ENCODE data around the gene LDLRAD3. TPM values are rescaled to one million over a fixed set of nuclear protein-coding genes. Genes with fewer than 3 reads are reported as not detected.

LDLRAD3 gene
- total RNA-seq, 1 donor from 2014 or later, result 10.2 TPM

- Histone ChIP-seq H3K36me3 (ENCODE audit: control insufficient read depth, insufficient read depth, low read length) (no peaks in the 10 kb centered on the region), H3K27me3 (ENCODE audit: control insufficient read depth, insufficient read depth, low read length) (no peaks in the 10 kb centered on the region), H3K4me3 (ENCODE audit: low read depth, low read length) (no peak overlapping the region)
- no peak for TF ChIP-seq CTCF (IDR thresholded peaks at IDR 0.05; ENCODE audit: insufficient read depth, low read length, poor library complexity, severe bottlenecking)
- DNase-seq (ENCODE audit: low read depth), result no peak
Observed at GRCh38 chr11:36029616-36030015, 85.8 kb downstream of the LDLRAD3 start.

GRCh38 chr11:36030731-36031281 lies 86.9 kb downstream of the LDLRAD3 start:
- no peak for TF ChIP-seq CTCF (IDR thresholded peaks at IDR 0.05; ENCODE audit: insufficient read depth, low read length, poor library complexity, severe bottlenecking)
- H3K27me3 ChIP-seq (ENCODE audit: control insufficient read depth, insufficient read depth, low read length), result no peaks in the 10 kb centered on the region
- H3K36me3 ChIP-seq (ENCODE audit: control insufficient read depth, insufficient read depth, low read length), result no peaks in the 10 kb centered on the region
- no peak for DNase-seq (ENCODE audit: low read depth)
- no peak overlapping the region for H3K4me3 ChIP-seq (ENCODE audit: low read depth, low read length)

GRCh38 chr11:36033082-36033751 lies 89.4 kb downstream of the LDLRAD3 start:
- no peaks in the 10 kb centered on the region for H3K36me3 ChIP-seq (ENCODE audit: control insufficient read depth, insufficient read depth, low read length)
- TF ChIP-seq CTCF (IDR thresholded peaks at IDR 0.05; ENCODE audit: insufficient read depth, low read length, poor library complexity, severe bottlenecking), result no peak
- no peak overlapping the region for H3K4me3 ChIP-seq (ENCODE audit: low read depth, low read length)
- H3K27me3 ChIP-seq (ENCODE audit: control insufficient read depth, insufficient read depth, low read length), result no peaks in the 10 kb centered on the region
- no peak for DNase-seq (ENCODE audit: low read depth)

GRCh38 chr11:36033936-36034335 lies 90.1 kb downstream of the LDLRAD3 start:
- no peaks in the 10 kb centered on the region for H3K36me3 ChIP-seq (ENCODE audit: control insufficient read depth, insufficient read depth, low read length)
- H3K4me3 ChIP-seq (ENCODE audit: low read depth, low read length), result no peak overlapping the region
- no peak for DNase-seq (ENCODE audit: low read depth)
- H3K27me3 ChIP-seq (ENCODE audit: control insufficient read depth, insufficient read depth, low read length), result no peaks in the 10 kb centered on the region
- TF ChIP-seq CTCF (IDR thresholded peaks at IDR 0.05; ENCODE audit: insufficient read depth, low read length, poor library complexity, severe bottlenecking), result no peak

DNA sequence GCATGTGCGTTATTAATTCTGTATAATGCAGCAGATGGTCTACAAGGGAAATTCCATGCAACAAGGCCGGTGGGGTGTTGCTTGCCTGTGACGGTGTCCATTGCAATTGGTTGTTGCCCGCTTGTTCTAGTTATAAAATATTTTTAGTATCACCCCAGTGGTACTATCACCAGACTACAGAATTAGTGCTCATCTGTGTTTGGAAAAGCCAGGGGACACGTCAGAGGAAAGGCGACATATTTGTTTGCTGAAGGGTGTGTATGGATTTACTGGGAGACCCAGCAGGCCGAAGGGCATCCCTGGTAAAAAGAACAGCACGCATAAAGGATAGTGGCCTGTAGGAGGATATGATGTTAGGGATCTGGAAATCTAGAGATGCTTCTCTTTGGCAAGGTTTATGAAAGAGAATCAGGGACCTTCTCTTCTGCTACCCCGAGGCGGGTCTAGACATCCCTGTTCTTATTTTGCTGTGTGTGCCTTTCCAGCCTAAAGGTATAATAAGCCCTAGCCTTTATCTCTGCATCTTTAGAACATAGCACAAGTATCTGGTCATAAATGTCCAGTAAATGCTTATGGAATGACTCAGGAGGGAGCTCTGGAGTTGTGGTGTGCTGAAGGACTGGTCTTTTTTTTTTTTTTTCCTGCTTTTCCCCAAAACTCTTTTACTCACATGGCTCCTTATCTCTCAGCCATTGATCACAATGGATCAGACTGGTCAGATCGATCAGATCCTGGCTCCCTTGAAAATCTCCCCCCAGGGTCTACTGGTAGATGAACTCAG lies 90.9 kb downstream of the LDLRAD3 start:
- Histone ChIP-seq H3K36me3 (ENCODE audit: control insufficient read depth, insufficient read depth, low read length) (no peaks in the 10 kb centered on the region), H3K27me3 (ENCODE audit: control insufficient read depth, insufficient read depth, low read length) (no peaks in the 10 kb centered on the region), H3K4me3 (ENCODE audit: low read depth, low read length) (no peak overlapping the region)
- no peak for TF ChIP-seq CTCF (IDR thresholded peaks at IDR 0.05; ENCODE audit: insufficient read depth, low read length, poor library complexity, severe bottlenecking)
- peak; percentile 61 for DNase-seq (ENCODE audit: low read depth)

All from kidney epithelial cell (primary cell).